Activated naive CD4-positive, alpha-beta T cell treated with Interleukin-2 at 50 U/mL for 16 hours (primary cell): ENCODE measurements around the gene KIRREL1.

Source experiments
- DNase-seq: peaks from one replicate; pipeline ENCODE4 v3.0.0-alpha.2; 2020

Gene KIRREL1

DNA sequence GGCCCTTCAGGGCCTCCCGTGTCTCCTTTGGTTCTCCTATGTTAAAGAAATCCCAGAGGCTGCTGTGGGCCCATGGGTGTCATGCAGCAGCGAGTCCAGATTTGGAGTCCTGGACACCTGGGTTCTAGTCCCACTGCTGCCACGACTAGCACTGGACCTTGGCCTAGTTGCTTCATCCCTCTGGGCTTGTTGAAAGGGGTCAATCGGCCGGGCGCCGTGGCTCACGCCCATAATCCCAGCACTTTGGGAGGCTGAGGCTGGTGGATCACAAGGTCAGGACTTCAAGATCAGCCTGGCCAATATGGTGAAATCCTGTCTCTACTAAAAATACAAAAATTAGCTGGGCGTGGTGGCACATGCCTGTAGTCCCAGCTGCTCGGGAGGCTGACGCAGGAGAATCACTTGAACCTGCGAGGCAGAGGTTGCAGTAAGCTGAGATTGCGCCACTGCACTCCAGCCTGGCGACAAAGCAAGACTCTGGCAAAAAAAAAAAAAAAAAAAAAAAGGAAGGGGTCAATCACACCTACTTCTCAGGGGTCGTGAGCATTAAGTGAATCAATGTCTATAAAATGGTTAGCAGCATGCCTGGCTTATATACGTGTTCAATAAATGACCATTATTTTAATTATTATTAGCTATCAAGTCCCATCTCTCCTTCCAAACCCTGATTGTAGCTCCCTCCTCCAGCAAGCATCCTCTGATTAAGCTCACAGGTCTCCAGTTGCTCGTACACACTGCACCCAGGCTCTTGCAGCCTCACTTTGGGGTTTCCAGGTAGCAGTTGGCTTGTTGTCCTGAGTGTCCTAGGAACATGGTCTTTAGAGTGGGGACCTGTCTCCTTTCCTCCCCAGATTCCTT is 43.8 kb downstream of the KIRREL1 start:
- DNase-seq = no peak

GRCh38 chr1:158037866-158038359 is 44.5 kb downstream of the KIRREL1 start:
- DNase-seq = no peak

DNA sequence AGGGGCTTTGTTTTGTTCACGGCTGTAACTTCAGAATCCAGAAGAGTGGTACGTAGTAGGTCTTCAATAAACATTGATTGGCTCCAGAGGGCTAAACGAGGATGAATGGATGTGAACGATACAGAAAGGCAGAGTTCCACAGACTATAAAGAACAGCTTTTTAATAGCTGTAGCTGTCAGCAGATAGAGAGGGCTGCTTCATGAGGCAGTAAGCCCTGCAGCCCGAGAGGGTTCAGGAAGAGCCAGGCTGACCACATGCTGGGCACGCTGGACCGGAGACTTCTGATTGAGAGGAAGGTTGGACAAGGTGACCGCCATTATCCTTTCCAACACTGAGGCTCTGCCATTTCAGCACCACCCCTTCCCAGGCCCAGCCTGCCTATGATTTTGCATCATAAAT is 45.3 kb downstream of the KIRREL1 start:
- no peak for DNase-seq

DNA sequence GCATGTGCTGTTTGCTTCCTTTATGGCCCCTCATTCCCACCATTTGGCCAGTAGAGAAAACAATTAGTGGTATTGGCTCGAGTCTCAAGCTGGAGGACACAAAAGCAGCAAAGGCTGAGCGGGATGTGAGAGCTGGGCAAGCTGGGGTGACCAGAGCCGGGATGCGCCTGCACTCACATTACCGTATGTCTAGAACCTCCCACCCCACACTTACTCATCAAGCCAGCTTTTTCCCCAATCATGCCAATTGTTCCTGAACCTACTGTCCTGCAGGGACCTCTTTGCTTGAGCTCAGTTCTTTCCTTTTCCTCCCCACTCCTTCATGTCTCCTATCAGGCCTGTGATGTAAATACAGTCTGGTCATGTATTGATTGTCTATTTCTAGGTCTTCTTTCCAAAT is 45.9 kb downstream of the KIRREL1 start:
- DNase-seq = no peak

DNA sequence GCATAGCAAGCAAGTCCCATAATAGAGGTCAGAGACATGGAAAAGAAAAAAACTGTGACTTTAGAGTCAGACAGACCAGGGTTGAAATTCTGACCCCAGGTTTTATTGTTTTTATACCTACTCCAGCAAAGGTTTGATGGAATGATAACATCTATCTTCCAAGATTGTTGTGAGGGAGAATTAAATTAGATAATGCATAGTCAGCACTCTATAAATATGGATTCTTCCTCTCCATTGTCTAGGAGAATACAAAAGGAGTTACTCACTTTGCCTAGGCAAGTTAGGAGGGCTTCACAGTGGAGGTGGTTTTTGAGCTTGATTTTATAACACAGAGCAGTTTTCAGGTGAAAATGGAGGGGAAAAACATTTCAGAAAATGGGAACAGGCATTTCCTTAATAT is 46.9 kb downstream of the KIRREL1 start:
- DNase-seq = no peak

- no peak for DNase-seq
Observed at GRCh38 chr1:158043232-158043631, 49.8 kb downstream of the KIRREL1 start.

DNA sequence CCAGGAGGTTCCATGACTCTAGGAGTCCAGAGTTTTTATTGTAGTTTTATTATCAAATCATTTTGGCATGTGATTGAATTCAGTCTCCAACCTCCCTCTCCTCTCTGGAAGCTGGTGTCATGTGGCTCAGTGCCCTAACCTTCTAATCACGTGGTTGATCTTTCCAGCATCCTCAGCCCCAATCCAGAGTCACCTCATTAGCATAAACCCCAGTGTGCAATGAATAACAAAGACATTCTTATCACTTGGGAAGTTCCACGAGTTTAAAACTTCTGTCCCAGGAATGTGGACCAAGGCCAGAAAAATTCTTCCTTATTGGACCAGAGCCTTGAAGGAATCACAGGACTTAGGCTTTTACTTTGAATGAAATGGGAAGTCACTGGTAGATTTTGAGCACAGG is 52.2 kb downstream of the KIRREL1 start:
- no peak for DNase-seq

DNA sequence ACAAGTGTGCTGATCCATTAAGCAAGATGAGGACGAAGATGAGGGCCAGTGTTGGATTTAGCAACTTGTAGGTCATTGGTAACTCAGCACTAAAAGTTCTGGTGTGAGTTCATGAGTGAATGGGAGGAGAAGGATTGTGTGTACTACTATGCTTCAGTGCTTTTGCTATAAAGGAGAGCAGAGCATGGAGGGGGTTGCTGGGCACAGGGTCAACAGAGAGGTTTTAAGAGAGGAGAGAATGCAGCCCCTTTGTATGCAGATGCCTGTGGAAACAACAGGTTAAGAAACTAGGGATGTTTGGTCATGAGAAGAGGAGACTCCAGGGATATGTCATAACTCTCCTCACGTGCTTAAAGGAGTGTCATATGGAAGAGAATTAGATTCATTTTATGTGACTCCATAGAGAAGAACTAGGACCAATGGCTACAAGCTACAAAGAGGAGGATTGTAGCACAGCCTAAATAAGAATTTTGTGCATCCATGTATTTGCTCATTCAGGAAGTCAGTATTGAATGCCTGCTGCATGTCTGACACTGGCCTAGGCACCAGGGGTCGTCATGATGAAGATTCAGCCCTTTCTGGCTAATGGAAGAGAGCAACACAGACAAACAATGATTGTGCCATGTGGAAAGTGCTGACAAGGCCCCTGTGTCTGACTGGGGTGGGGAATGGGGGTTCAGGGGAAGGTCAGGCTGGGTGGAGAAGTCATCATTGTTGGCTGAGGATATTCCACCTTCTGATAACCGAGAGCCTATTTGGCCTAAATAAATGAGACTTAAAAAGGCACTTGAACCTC is 53.5 kb downstream of the KIRREL1 start:
- DNase-seq = no peak

DNA sequence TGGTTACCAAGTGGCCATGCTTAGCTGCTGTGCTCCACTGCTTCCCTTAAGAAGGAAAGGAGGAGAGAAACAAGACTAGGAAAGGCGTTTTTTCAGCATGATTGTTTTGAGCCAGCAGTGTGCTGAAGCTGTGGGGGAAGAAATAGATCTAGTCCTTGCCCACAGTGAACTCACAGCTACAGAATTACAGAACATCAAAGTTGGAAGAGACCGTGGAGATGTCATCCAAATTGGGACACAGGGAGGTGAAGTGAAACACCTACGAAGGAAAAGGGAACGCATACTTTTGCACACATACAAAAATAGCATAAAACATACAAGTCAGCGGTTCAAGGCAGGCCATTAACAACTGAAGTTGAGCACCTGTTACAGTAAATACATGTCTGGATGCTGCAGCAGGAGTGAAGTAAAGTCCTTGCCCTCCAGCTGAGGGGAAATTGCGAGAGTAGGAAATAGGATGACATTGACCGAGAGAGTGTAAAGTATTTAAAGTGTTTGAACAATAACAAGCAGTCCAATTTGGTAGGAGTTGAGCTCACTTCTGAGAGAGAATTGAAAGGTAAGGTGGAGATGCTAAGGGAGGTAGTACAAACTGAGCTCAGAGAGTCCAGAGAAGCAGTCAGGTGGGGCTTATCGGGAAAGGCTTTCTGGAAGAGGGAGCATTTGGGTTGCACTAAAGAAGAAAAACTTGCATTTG is 55.1 kb downstream of the KIRREL1 start:
- DNase-seq = no peak

- DNase-seq = no peak
Observed at GRCh38 chr1:158049853-158050252, 56.4 kb downstream of the KIRREL1 start.

DNA sequence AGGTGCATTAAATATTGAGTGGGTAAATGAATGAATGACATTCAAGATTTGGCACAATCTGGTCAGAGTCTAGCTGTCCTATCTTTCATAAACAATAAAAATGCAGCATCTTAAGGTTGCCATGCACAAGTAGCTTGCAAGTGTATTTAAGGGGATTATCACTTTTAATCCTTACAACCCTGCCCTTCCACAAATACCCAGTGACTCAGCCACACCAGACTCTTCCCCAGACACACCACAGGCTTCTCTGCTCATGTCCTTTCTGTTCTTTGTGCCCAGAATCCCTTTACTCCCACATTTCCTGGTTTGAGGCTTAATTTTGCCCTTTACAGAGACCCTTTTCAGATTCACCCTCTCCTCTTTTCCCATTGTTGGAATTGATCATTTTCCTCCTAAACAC is 59.8 kb downstream of the KIRREL1 start:
- DNase-seq = no peak

DNA sequence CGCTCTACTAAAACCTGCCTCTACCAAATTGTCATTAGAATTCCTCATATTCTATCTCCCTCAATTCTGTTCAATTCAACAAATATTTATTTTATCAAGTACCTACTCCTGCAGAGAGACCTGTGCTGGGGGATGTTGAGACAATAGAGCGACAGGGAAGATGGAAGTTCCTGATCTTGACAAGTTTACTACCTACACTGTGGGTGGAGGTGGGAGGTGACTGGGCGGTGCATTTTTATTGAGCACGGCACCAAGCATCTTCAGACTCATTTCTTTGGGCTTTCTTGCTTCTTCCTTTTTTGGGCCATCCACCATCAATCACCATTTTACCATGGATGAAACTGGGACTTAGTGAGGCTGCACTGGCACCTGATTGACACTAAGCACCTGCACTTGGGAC is 61.3 kb downstream of the KIRREL1 start:
- DNase-seq = no peak

DNA sequence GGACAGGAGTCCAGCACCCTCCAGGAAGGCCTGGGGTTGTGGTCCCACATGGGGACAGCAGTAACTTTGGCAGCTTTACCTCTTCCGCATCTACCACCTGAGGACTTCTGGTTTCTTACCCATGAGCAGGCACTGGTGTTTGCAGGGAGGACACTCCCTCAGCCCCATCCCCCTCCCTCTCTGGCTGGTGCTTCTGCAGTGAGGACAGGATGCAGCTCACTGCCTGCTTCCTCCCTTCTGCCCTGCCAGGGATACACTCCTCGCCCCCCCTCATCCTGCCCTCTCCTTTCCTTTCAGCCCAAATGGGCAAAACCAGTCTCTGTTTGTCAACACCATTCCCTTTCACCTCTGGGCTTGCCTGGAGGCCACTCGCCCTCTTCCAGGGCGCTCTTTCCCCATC is 62.4 kb downstream of the KIRREL1 start:
- DNase-seq = no peak

- DNase-seq = no peak
Observed at GRCh38 chr1:158056498-158056897, 63.1 kb downstream of the KIRREL1 start.

GRCh38 chr1:158058237-158058985 is 65.0 kb downstream of the KIRREL1 start:
- DNase-seq = no peak

GRCh38 chr1:158059984-158060383 is 66.5 kb downstream of the KIRREL1 start:
- DNase-seq = no peak

- no peak for DNase-seq
Observed at GRCh38 chr1:158062174-158062573, 68.7 kb downstream of the KIRREL1 start.

DNA sequence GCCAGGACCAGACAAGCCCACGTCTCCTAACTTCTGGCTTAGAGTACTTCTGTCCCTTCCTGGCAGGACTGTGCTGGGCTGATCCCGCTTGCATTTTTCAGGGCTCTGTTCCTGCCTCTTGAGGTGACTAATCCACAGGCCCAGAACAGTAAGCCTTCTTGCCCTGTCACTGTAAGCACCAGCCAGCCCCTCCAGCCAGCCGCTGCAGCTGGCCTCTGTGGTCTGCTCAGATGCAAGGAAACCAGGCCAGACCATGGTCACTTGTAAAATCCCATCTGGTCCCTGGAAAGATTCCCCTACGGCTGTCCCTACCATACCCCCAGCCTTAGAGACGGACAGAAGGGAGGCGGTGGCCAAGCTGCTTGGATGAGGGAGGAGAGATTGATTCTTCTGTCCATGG is 74.2 kb downstream of the KIRREL1 start:
- no peak for DNase-seq

DNA sequence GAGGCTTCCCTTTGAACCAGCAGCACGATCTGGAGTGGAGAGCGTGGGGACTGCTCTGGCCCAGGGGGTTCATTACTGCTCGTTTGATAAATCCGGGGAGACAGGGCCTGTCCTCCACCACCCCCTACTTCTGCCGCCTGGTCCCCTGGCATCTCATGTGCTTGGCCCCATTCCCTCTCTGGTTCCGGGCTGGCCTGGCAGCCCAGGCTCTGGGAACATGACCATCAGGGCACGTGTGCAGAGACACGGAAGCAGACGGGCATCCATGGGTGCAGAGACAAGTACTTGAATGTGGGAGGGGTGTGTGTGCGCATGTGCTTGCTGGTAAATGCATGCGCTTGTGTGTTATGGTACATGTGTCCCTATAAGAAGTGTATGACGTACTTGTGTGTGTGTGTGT is 75.5 kb downstream of the KIRREL1 start:
- DNase-seq = no peak

- DNase-seq = no peak
Observed at GRCh38 chr1:158071138-158071537, 77.7 kb downstream of the KIRREL1 start.

DNA sequence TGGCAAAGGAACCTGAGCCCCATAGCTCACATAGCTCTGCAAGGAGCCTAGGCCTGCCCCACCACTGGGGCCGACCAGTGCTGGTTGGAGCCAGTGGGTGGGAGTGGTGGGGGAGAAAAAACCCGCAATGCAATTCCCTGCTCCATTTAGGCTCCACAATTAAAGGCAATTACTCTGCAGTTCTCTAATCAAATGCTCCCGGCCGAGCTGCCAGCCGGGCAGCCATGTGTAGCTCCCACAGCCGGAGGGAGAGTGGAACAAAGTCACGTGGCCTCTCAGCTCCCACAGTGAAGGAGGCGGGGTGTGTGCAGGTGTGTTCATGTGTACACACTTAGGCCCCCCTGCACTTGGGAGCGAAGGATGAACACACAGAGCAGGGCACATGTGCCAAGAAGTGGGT is 81.6 kb downstream of the KIRREL1 start:
- no peak for DNase-seq

GRCh38 chr1:158076441-158076840 is 83.0 kb downstream of the KIRREL1 start:
- DNase-seq = no peak
